Type B pancreatic cell (in vitro differentiated cells): Measurements from ENCODE around the gene CXorf66. TPM values are rescaled to one million over a fixed set of nuclear protein-coding genes. Genes with fewer than 3 reads are reported as not detected.

Experiments used
- DNase-seq: peaks from one replicate; pipeline ENCODE4 v3.0.0; 2021; ENCODE audit warnings: mixed read lengths; ENCODE audit not compliant: unreplicated experiment; ENCODE audit errors: extremely low spot score
- H3K27ac Mint-ChIP-seq: 2 replicates; pipeline ENCODE4 v1.8.0; 2021; ENCODE audit warnings: mild to moderate bottlenecking, mixed read lengths
- H3K27me3 Mint-ChIP-seq: 2 replicates; pipeline ENCODE4 v1.8.0; 2021; ENCODE audit warnings: mixed read lengths
- H3K36me3 Mint-ChIP-seq: 2 replicates; pipeline ENCODE4 v1.8.0; 2021; ENCODE audit warnings: mixed read lengths
- H3K4me1 Mint-ChIP-seq: one replicate; pipeline ENCODE4 v1.8.0; 2021; ENCODE audit warnings: mixed read lengths; ENCODE audit not compliant: unreplicated experiment
- H3K4me3 Mint-ChIP-seq: 2 replicates; pipeline ENCODE4 v1.8.0; 2021; ENCODE audit warnings: mild to moderate bottlenecking, mixed read lengths
- H3K9me3 Mint-ChIP-seq: 2 replicates; pipeline ENCODE4 v1.8.0; 2021; ENCODE audit warnings: mixed read lengths
- CTCF ChIP-seq: fragments of 200-600 bp; sonication (generic); conservative IDR thresholded peaks from 2 replicates; pipeline ENCODE4 v1.5.0; 2021; ENCODE audit warnings: antibody characterized with exemption, mild to moderate bottlenecking
- long read RNA-seq: library from polyadenylated mRNA; unstranded; transcript quantifications from one replicate; pipeline ENCODE4 v2.0.0, GENCODE V29; 2020
- total RNA-seq: library from RNA; stranded (reverse); gene quantifications from 2 replicates; pipeline ENCODE4 v1.2.1, GENCODE V29; 2021; ENCODE audit warnings: low replicate concordance

CXorf66 gene
- total RNA-seq, result not detected in 2 replicates
- long read RNA-seq, result 0 reads

DNA sequence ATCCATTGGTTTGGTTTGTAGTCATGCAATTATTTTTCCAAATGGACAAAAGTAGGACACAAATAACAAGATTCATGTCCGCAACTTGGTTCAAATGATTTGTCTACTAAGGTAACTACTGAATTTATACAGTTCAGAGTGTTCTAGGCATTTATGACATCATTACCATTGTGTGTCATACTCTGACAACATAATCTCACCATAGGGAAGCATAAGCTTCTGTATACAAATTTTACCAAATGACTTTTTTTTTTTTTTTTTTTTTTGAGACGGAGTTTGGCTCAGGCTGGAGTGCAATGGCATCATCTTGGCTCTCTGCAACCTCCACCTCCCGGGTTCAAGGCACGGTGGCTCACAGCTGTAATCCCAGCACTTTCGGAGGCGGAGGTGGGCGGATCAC, at the start of gene CXorf66:
CXorf66 (minus strand) TSS at position 101 of the 400 bp plus-strand sequence; CDS start at position 76, 25 bp downstream.
- H3K9me3 Mint-ChIP-seq, result no peaks in the 10 kb centered on the region
- peaks cover 26% of the 10 kb centered on the region for H3K27me3 Mint-ChIP-seq
- H3K27ac Mint-ChIP-seq, result no peak within 1 kb of the TSS
- no peak for DNase-seq
- H3K4me1 Mint-ChIP-seq, result no peaks in the 10 kb centered on the region
- H3K36me3 Mint-ChIP-seq, result no peaks in the 10 kb centered on the region
- no peak for TF ChIP-seq CTCF
- H3K4me3 Mint-ChIP-seq, result no peak within 1 kb of the TSS

- Mint-ChIP-seq H3K27me3 (no peaks in the 10 kb centered on the region), H3K4me3 (no peak overlapping the region), H3K4me1 (no peaks in the 10 kb centered on the region), H3K27ac (no peak overlapping the region), H3K36me3 (no peaks in the 10 kb centered on the region), H3K9me3 (no peaks in the 10 kb centered on the region)
- TF ChIP-seq CTCF, result no peak
- DNase-seq, result no peak
Measured at GRCh38 chrX:139982856-139983255, 17.5 kb upstream of the CXorf66 start.

DNA sequence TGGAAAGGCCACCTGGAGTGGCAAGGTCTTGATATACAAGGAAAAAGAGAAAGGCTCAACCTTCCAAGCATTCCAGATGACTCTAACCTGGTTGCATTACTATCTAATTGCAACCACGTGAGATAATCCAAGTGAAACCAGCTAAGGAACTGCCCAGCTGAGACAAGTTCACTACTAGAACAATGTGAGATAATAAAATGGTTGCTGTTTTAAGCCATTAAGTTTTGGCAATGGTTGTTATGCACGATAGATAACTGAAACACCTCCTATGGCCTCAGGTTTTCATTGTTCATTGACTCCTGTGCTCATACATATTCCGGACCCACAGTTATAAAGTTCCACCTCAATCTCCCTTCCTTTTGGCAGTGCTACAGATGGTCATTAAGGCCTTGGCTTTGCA, 9.2 kb upstream of the CXorf66 start:
- no peaks in the 10 kb centered on the region for H3K9me3 Mint-ChIP-seq
- H3K27ac Mint-ChIP-seq, result no peak overlapping the region
- no peaks in the 10 kb centered on the region for H3K4me1 Mint-ChIP-seq

GRCh38 chrX:139972629-139973624, 7.6 kb upstream of the CXorf66 start:
- no peaks in the 10 kb centered on the region for H3K4me1 Mint-ChIP-seq
- TF ChIP-seq CTCF, result no peak
- no peaks in the 10 kb centered on the region for H3K36me3 Mint-ChIP-seq
- DNase-seq, result no peak
- no peaks in the 10 kb centered on the region for H3K9me3 Mint-ChIP-seq
- H3K27ac Mint-ChIP-seq, result no peak overlapping the region
- peaks cover 38% of the 10 kb centered on the region for H3K27me3 Mint-ChIP-seq
- H3K4me3 Mint-ChIP-seq, result no peak overlapping the region

More for the DNA sequence above, 9.2 kb upstream of the CXorf66 start:
- H3K36me3 Mint-ChIP-seq, result no peaks in the 10 kb centered on the region
- H3K4me3 Mint-ChIP-seq, result no peak overlapping the region
- no peak for DNase-seq
- H3K27me3 Mint-ChIP-seq, result peaks cover 30% of the 10 kb centered on the region
- TF ChIP-seq CTCF, result no peak

GRCh38 chrX:139972113-139972512, 6.8 kb upstream of the CXorf66 start:
- Mint-ChIP-seq H3K36me3 (no peaks in the 10 kb centered on the region), H3K27me3 (peaks cover 39% of the 10 kb centered on the region), H3K9me3 (no peaks in the 10 kb centered on the region), H3K4me1 (no peaks in the 10 kb centered on the region), H3K27ac (no peak overlapping the region), H3K4me3 (no peak overlapping the region)
- no peak for DNase-seq
- no peak for TF ChIP-seq CTCF
